HG02973 (cell line): ENCODE measurements around the gene LRP2.
"Not testable (repeated sequence)": the region's sequence is repeated elsewhere in the genome, so short reads cannot be mapped to it uniquely, and the experiment has no call there.

Source experiments
- ATAC-seq: cut with Tn5 transposase; IDR thresholded peaks from one replicate; pipeline ENCODE4 v1.9.1; 2021; ENCODE audit warnings: moderate library complexity; ENCODE audit not compliant: unreplicated experiment

Gene LRP2

DNA sequence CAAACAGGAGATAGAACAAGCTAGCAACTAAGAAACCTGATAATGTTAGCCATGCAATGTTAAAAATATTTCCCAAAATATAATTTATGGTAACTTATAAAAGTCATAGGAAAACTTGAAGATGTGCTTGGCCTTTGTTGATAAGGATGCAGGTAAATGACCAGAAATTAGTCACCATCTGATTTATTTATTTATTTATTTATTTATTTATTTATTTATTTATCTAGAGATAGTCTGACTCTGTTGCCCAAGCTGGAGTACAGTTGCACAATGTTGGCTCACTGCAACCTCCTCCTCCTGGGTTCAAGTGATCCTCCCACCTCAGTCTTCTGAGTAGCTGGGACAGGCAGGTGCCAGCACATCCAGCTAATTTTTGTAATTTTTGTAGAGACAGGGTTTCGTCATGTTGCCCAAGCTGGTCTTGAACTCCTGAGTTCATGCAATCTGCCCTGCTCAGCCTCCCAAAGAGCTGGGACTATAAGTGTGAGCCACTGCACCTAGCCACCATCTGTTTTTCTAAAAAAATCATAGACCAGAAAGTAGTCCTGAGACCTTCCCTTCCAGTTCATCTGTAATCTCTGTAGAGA, 183.4 kb downstream of the LRP2 start:
- no peak for ATAC-seq

DNA sequence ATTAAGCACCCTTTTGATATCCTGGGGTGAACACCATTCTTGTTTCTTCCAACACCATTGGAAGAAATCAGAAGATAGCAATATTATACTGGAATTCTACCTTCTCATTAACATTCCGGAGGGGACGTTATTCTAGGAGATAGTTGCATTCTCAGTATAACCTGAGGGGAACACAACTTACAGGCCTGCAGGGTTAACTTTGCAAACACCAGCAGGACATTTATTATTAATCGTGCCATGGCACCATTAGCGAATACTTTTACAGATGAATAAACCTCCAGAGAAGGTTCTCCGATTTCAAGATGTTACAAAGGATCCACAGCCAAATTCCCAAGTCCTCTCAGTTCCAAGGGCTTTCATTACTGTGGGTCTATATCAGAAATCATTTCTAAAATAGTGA, 184.0 kb downstream of the LRP2 start:
- no peak for ATAC-seq

GRCh38 chr2:169175112-169175511, 187.2 kb downstream of the LRP2 start:
- ATAC-seq: no peak

DNA sequence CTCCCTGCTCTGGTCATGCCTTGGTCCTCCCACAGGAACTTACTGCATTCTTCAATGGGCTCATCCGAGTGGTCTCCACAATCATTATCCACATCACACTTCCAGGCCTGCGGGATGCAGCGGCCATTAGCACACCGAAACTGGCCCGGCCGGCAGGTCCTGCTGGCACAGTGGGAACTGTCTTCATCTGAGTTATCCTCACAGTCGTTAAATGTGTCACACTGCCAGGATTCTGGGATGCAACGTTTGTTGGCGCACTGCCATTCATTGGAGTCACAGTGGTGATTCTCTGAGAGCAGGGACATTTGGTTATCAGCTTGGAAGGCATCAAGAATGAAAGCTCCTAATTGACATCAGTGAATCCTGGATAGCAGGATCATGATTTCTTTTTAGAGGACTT, 188.5 kb downstream of the LRP2 start:
- no peak for ATAC-seq

GRCh38 chr2:169172914-169173313, 189.4 kb downstream of the LRP2 start:
- no peak for ATAC-seq

DNA sequence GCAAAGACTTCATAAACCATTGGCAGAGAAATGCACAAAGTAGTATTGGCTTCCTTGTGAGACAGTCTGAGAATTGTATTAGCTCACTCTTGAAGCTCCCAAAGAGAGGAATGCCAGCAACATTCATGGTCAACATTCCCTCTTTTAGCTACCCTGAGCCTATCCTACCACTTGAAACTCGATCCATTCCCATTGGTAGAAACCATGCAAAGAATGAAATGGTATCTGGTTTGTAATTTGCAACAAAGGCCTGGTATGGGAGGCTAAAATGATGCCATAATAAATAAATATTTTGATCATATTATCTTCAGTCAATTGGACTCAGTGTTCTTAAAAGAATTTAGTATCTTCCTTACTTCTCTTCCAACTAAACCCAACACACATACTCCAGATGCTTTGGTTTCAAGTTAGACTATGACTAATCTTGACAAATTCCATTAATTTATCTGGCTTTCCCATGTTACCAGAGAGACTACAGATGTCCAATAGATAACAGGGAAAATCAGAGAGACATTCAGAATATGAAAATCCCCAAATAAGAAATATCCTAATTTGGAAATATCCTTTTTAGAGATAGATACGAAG, 190.1 kb downstream of the LRP2 start:
- ATAC-seq: no peak

DNA sequence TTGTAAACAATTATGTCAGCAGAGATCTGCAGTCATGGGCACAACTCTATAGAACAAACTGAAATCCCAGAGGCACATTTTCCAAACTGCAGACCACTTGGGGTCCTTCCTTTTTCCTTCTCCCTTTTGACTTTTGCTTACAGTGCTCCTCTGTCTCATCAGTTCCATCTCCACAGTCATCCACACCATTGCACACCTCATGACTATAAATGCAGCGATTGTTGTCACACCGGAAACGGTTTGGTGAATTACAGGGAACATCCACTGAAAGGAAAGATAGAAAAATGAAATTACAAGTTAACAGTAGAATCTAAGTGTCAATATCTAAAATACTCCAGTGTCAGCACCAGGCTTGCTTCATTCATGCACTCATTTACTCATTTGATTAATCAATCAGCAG, 196.5 kb downstream of the LRP2 start:
- no peak for ATAC-seq

GRCh38 chr2:169164311-169164710, 198.0 kb downstream of the LRP2 start:
- no peak for ATAC-seq

GRCh38 chr2:169162613-169163012, 199.7 kb downstream of the LRP2 start:
- no peak for ATAC-seq

GRCh38 chr2:169160926-169161481, 201.3 kb downstream of the LRP2 start:
- ATAC-seq: no peak

- ATAC-seq: no peak
Measured at GRCh38 chr2:169159686-169160085, 202.6 kb downstream of the LRP2 start.

GRCh38 chr2:169158874-169159273, 203.5 kb downstream of the LRP2 start:
- ATAC-seq: no peak

DNA sequence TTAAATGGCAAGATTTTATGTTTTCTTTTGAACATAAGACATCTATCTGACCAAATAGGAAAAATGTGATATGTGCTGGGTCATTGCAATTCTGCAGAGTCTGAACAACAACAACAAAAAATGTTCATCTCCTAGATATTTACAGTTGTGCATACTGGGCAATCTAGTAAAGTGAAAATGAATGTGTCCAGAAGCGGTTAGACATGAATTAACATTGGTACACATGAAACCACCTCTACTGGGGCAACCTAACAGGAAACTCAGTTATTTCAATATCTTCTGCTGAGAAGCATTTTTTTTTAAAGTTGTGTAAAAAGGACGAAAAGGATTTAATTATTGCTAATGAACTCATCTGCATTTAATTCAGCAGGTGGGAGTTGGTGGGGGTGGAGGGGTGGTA, 216.1 kb downstream of the LRP2 start:
- no peak for ATAC-seq

GRCh38 chr2:169143998-169144397, 218.3 kb downstream of the LRP2 start:
- ATAC-seq: no peak

- ATAC-seq: no peak
Measured at GRCh38 chr2:169141713-169142352, 220.5 kb downstream of the LRP2 start.

GRCh38 chr2:169139993-169140767, 222.2 kb downstream of the LRP2 start:
- ATAC-seq: no peak

DNA sequence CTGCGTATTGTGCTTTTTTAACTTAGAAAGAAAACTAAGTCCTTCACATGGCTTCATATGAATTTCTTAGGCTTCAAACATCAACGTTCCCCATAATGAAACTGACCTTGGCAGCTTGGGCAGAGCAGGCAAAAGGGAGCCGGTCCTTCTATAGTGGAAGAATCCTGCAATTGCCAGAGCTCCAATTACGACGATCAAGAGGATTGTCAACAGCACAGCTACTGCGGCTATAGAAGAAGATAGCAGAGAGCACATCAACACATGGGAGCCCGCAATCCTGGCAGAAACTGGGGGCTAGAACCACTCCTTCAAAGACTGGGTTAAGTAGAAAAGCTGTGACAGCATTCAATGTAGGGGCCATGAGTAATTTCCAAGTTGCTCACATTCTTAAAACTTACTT, 223.2 kb downstream of the LRP2 start:
- no peak for ATAC-seq

DNA sequence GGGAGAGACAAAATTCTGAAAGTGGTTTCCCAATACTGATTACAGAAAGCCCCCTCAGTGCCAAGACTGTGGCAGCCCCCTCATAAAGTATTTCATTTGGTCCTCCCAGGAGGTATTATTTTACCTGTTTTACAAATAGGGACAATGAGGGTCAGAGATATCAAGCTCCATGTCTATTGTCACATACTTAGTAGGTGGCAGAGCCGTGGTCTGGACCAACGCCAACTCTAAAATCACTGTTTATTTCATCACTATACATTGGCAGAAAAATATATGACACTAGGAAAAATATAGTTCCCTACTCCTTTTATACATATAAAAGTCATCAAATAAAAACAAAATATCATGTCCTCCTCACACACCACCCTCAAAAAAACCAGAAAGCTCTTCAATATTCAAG, 224.4 kb downstream of the LRP2 start:
- ATAC-seq: no peak

- ATAC-seq: no peak
Measured at GRCh38 chr2:169136885-169137534, 225.3 kb downstream of the LRP2 start.

DNA sequence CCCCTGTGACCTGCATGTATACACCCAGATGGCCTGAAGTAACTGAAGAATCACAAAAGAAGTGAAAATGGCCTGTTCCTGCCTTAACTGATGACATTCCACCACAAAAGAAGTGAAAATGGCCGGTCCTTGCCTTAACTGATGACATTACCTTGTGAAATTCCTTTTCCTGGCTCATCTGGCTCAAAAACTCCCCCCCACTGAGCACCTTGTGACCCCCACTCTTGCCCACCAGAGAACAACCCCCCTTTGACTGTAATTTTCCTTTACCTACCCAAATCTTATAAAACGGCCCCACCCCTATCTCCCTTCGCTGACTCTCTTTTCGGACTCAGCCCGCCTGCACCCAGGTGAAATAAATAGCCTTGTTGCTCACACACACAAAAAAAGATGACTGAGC, 225.9 kb downstream of the LRP2 start:
- not testable (repeated sequence) for ATAC-seq

- not testable (repeated sequence) for ATAC-seq
Measured at GRCh38 chr2:169134272-169134671, 228.1 kb downstream of the LRP2 start.
